Natural killer cell (primary cell): ENCODE measurements around the gene CEP20. TPM values are rescaled to one million over a fixed set of nuclear protein-coding genes. Genes with fewer than 3 reads are reported as not detected.

ENCODE experiments used
- ATAC-seq, 3 donors: fragments of 150-1000 bp in 2 of 3; fragments of 200-7000 bp in 1 of 3; cut with Tn5 transposase; 1 replicate in 1 of 3; 2 replicates in 2 of 3; pipeline ENCODE4 v1.10.0; 2021; ENCODE audit warnings: mild to moderate bottlenecking in 2 of 3, moderate library complexity in 2 of 3
- DNase-seq, 2 donors: peaks; one replicate each; pipeline versions ENCODE4 v3.0.0 to v3.0.0-alpha.2; 2013 to 2021; ENCODE audit warnings: mixed read lengths in 1 of 2
- H3K27ac ChIP-seq: one replicate; pipeline ENCODE4 v1.5.1; 2013; ENCODE audit warnings: mild to moderate bottlenecking, low read length
- H3K27me3 ChIP-seq: one replicate; pipeline ENCODE4 v1.6.1; 2013; ENCODE audit warnings: low read length; ENCODE audit not compliant: control insufficient read depth, insufficient read depth
- H3K36me3 ChIP-seq: one replicate; pipeline ENCODE4 v1.6.1; 2013; ENCODE audit warnings: low read length; ENCODE audit not compliant: control insufficient read depth, insufficient read depth
- H3K4me1 ChIP-seq: one replicate; pipeline ENCODE4 v1.6.1; 2013; ENCODE audit warnings: low read length; ENCODE audit not compliant: control insufficient read depth, insufficient read depth
- H3K4me3 ChIP-seq: one replicate; pipeline ENCODE4 v1.5.1; 2013; ENCODE audit warnings: low read length
- H3K9me3 ChIP-seq: one replicate; pipeline ENCODE4 v1.6.1; 2013; ENCODE audit warnings: low read length; ENCODE audit not compliant: control insufficient read depth, insufficient read depth
- H3K27ac Mint-ChIP-seq, 2 donors: one replicate each; pipeline ENCODE4 v1.8.0; 2022; ENCODE audit warnings: mild to moderate bottlenecking in 2 of 2, mixed read lengths in 2 of 2, moderate library complexity in 1 of 2
- H3K27me3 Mint-ChIP-seq, 2 donors: one replicate each; pipeline ENCODE4 v1.8.0; 2022; ENCODE audit warnings: low read depth in 2 of 2, mixed read lengths in 2 of 2
- H3K36me3 Mint-ChIP-seq: one replicate; pipeline ENCODE4 v1.8.0; 2022; ENCODE audit warnings: mixed read lengths
- H3K4me1 Mint-ChIP-seq, 2 donors: one replicate each; pipeline ENCODE4 v1.8.0; 2022; ENCODE audit warnings: mixed read lengths in 2 of 2
- H3K4me3 Mint-ChIP-seq: one replicate; pipeline ENCODE4 v1.8.0; 2022; ENCODE audit warnings: mild to moderate bottlenecking, moderate library complexity, mixed read lengths
- H3K9me3 Mint-ChIP-seq, 2 donors: one replicate each; pipeline ENCODE4 v1.8.0; 2022; ENCODE audit warnings: mixed read lengths in 2 of 2
- WGBS: methylation state at CpG from one replicate; pipeline ENCODE4 v1.1.7; 2013; ENCODE audit warnings: missing lambda C conversion rate; ENCODE audit not compliant: insufficient coverage; 5-methylcytosine and 5-hydroxymethylcytosine counted together
- intact Hi-C: fragments of 100-400 bp; cut with micrococcal nuclease; formaldehyde crosslinking; loops from one replicate; pipeline ENCODE4 v1.14.2; 2022
- total RNA-seq, 4 donors: library from RNA; stranded (reverse); fragments of 120-200 nt in 1 of 4; gene quantifications; one replicate each; pipeline versions ENCODE4 v1.2.3 to v1.2.4, GENCODE V29; 2013 to 2022
- TF ChIP-seq, protein P1 (sequence below): fragments of 200-600 bp; IDR thresholded peaks from one replicate; pipeline ENCODE4 v1.8.0; 2022; ENCODE audit warnings: antibody characterized with exemption

The CEP20 gene
- total RNA-seq, 3 donors from 2014 or later (not counting 1 experiment from before 2014, with no cell fraction given) = 21.4 to 23.2 (median 23.1) TPM

DNA sequence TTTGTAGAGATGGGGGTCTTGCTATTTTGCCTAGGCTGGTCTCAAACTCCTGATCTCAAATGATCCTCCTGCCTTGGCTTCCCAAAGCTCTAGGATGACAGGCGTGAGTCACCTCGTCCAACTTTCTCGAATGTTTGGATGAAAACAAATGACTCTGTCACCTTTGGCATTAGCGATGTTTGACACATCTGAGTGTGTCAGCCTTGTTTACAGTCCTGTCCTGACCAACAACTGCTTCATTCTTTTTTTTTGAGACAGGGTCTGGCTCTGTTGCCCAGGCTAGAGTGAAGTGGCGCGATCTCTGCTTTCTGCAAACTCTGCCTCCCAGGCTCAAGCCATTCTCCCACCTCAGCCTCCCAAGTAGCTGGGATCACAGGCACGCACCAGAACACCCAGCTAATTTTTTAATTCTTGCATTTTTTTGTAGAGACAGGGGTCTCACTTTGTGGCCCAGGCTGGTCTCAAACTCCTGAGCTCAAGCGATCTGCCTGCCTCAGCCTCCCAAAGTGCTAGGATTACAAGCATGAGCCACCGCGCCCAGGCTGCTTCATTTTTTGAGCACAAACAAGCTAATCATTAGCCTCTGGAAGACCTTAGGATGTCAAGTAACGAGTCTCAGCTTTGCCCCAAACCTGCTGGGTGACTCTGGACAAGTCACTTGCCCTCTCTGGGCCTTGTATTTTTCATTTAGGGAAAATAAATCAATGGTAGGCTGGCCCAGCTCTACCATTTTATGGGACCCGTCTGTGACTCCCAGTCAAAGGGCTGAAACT is 39.0 kb downstream of the CEP20 start:
- H3K4me3 ChIP-seq = no peak overlapping the region
- ATAC-seq (no peak), DNase-seq (no peak)
- no peaks in the 10 kb centered on the region for H3K4me1 ChIP-seq
- Mint-ChIP-seq H3K36me3 (no peaks in the 10 kb centered on the region), H3K4me1 (no peaks in the 10 kb centered on the region), H3K27ac (no peak overlapping the region), H3K27me3 (peaks cover 0 to 8% of the 10 kb centered on the region in 2 donors), H3K9me3 (no peaks in the 10 kb centered on the region), H3K4me3 (no peak overlapping the region)
- 91% methylated on average over 12 of the region's 12 CpGs for WGBS
- TF ChIP-seq, protein P1, sequence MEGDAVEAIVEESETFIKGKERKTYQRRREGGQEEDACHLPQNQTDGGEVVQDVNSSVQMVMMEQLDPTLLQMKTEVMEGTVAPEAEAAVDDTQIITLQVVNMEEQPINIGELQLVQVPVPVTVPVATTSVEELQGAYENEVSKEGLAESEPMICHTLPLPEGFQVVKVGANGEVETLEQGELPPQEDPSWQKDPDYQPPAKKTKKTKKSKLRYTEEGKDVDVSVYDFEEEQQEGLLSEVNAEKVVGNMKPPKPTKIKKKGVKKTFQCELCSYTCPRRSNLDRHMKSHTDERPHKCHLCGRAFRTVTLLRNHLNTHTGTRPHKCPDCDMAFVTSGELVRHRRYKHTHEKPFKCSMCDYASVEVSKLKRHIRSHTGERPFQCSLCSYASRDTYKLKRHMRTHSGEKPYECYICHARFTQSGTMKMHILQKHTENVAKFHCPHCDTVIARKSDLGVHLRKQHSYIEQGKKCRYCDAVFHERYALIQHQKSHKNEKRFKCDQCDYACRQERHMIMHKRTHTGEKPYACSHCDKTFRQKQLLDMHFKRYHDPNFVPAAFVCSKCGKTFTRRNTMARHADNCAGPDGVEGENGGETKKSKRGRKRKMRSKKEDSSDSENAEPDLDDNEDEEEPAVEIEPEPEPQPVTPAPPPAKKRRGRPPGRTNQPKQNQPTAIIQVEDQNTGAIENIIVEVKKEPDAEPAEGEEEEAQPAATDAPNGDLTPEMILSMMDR = no peak
- no peaks in the 10 kb centered on the region for H3K36me3 ChIP-seq
- intact Hi-C loops = no loop called here
- H3K9me3 ChIP-seq = no peaks in the 10 kb centered on the region
- no peaks in the 10 kb centered on the region for H3K27me3 ChIP-seq
- H3K27ac ChIP-seq = no peak overlapping the region

- H3K27me3 Mint-ChIP-seq = peaks cover 0 to 4% of the 10 kb centered on the region in 2 donors
- intact Hi-C loops = no loop called here
- no peak overlapping the region for H3K4me3 ChIP-seq
These were observed 40.7 kb downstream of the CEP20 start for GRCh38 chr16:15847611-15848175.

DNA sequence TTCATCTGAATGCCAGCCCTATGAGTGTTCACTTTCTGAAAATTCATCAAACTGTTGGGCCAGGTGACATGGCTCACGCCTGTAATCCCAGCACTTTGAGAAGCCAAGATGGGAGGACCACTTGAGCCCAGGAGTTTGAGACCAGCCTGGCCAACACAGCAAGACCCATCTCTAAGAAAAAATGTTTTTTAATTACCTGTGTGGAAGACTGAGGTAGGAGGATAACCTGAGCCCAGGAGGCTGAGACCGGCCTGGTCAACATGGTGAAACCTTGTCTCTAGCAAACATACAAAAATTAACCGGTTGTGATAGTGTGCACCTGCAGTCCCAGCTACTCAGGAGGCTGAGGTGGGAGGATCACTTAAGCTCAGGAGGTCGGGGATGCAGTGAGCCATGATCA is 41.9 kb downstream of the CEP20 start:
- no peak for DNase-seq
- Mint-ChIP-seq H3K27me3 (peaks cover 0 to 4% of the 10 kb centered on the region in 2 donors), H3K27ac (no peak overlapping the region), H3K36me3 (no peaks in the 10 kb centered on the region), H3K9me3 (no peaks in the 10 kb centered on the region), H3K4me1 (no peaks in the 10 kb centered on the region), H3K4me3 (no peak overlapping the region)
- ATAC-seq = no peak
- H3K27me3 ChIP-seq = no peaks in the 10 kb centered on the region
- TF ChIP-seq, protein P1 = no peak
- WGBS = 83% methylated on average over 4 of the region's 4 CpGs
- no peaks in the 10 kb centered on the region for H3K9me3 ChIP-seq
- intact Hi-C loops = no loop called here
- no peaks in the 10 kb centered on the region for H3K4me1 ChIP-seq
- H3K4me3 ChIP-seq = no peak overlapping the region
- H3K36me3 ChIP-seq = no peaks in the 10 kb centered on the region
- no peak overlapping the region for H3K27ac ChIP-seq

More at GRCh38 chr16:15847611-15848175, 40.7 kb downstream of the CEP20 start:
- no peaks in the 10 kb centered on the region for H3K9me3 Mint-ChIP-seq
- Histone ChIP-seq H3K27me3 (no peaks in the 10 kb centered on the region), H3K4me1 (no peaks in the 10 kb centered on the region), H3K9me3 (no peaks in the 10 kb centered on the region), H3K36me3 (no peaks in the 10 kb centered on the region), H3K27ac (no peak overlapping the region)
- H3K4me1 Mint-ChIP-seq = no peaks in the 10 kb centered on the region
- TF ChIP-seq, protein P1 = no peak
- H3K4me3 Mint-ChIP-seq = no peak overlapping the region
- DNase-seq (no peak), ATAC-seq (no peak)
- no peaks in the 10 kb centered on the region for H3K36me3 Mint-ChIP-seq
- H3K27ac Mint-ChIP-seq = no peak overlapping the region
- WGBS = 88% methylated on average over 9 of the region's 9 CpGs
